HepG2 (cell line): ENCODE measurements around the gene DHRS9. TPM values are rescaled to one million over a fixed set of nuclear protein-coding genes. Genes with fewer than 3 reads are reported as not detected.

Experiments used
- ATAC-seq: fragments of 200-7000 bp; cut with Tn5 transposase; 3 replicates; pipeline ENCODE4 v1.9.1; 2020; ENCODE audit warnings: mild to moderate bottlenecking, moderate library complexity
- BruUV-seq: library from RNA; stranded (reverse); fragments of 400-500 nt; replicated peaks from 2 replicates; lab custom pipeline; 2021; lab: Mats Ljungman, UMichigan
- CTCF ChIA-PET: fragments of 300-600 bp; formaldehyde crosslinking; extraction: SDS; loops from one replicate; lab custom pipeline; 2021; ENCODE audit warnings: low total read pairs, inconsistent platforms, low intra/inter-chr PET ratio; lab: Yijun Ruan, JAX
- POLR2A ChIA-PET: fragments of 350-600 bp; sonication (Branson Sonifier 250); formaldehyde crosslinking; loops from one replicate; lab custom pipeline; 2020; ENCODE audit warnings: antibody characterized with exemption, inconsistent platforms; lab: Yijun Ruan, JAX
- DNase-seq: peaks from one replicate; pipeline ENCODE4 v3.0.0-alpha.2; 2015; ENCODE audit warnings: low spot score
- FAIRE-seq: peaks from 3 replicates; lab custom pipeline; 2011; peaks lifted over from hg19 to GRCh38; lab: Jason Lieb, UNC
- H2AFZ ChIP-seq: one replicate; pipeline ENCODE4 v1.6.1; 2011; ENCODE audit warnings: low read length, inconsistent platforms
- H3K27ac ChIP-seq: fragments of 300-600 bp; 3 replicates; pipeline ENCODE4 v1.8.0; 2011; ENCODE audit warnings: mixed run types, mild to moderate bottlenecking, mixed read lengths, low read length, inconsistent platforms; ENCODE audit not compliant: insufficient read depth; ENCODE audit errors: extremely low read length
- H3K27me3 ChIP-seq, 2 experiments: fragments of 200-600 bp in 1 of 2; 2 replicates in 1 of 2; 3 replicates in 1 of 2; pipeline versions ENCODE4 v1.6.0 to v1.8.0; 2011; ENCODE audit warnings: low read length in 2 of 2, mild to moderate bottlenecking in 2 of 2, moderate library complexity in 2 of 2, inconsistent platforms in 1 of 2; ENCODE audit not compliant: insufficient read depth in 2 of 2, control insufficient read depth in 1 of 2
- H3K36me3 ChIP-seq, 2 experiments: fragments of 200-600 bp in 1 of 2; replicated peaks in 1 of 2; 2 replicates in 1 of 2; 3 replicates in 1 of 2; pipeline versions ENCODE4 v1.5.1 to v1.8.0; 2011; ENCODE audit warnings: low read length in 2 of 2, inconsistent platforms in 1 of 2; ENCODE audit not compliant: insufficient read depth in 2 of 2, control insufficient read depth in 1 of 2
- H3K4me1 ChIP-seq: 2 replicates; pipeline ENCODE4 v1.5.1; 2012; ENCODE audit warnings: low read length, inconsistent platforms; ENCODE audit not compliant: insufficient read depth
- H3K4me2 ChIP-seq: 2 replicates; pipeline ENCODE4 v1.6.0; 2011; ENCODE audit warnings: low read depth, low read length, inconsistent platforms
- H3K4me3 ChIP-seq, 3 experiments: fragments of 200-600 bp in 1 of 3; sonication (generic), shearing (Covaris generic) in 1 of 3; replicated peaks in 1 of 3; 2 replicates each; pipeline ENCODE4 v1.5.1; 2011 to 2016; ENCODE audit warnings: low read length in 3 of 3, inconsistent platforms in 2 of 3, low read depth in 2 of 3, mild to moderate bottlenecking in 2 of 3, control low read depth in 1 of 3, mixed read lengths in 1 of 3; ENCODE audit not compliant: insufficient read depth in 1 of 3
- H3K79me2 ChIP-seq: one replicate; pipeline ENCODE4 v1.6.1; 2011; ENCODE audit warnings: low read length, inconsistent platforms; ENCODE audit not compliant: insufficient read depth
- H3K9ac ChIP-seq: 2 replicates; pipeline ENCODE4 v1.6.0; 2011; ENCODE audit warnings: mild to moderate bottlenecking, low read depth, low read length, inconsistent platforms; ENCODE audit not compliant: insufficient read depth
- H3K9me3 ChIP-seq: 2 replicates; pipeline ENCODE4 v1.5.1; 2012; ENCODE audit warnings: mild to moderate bottlenecking, low read length
- H4K20me1 ChIP-seq: 2 replicates; pipeline ENCODE4 v1.6.0; 2011; ENCODE audit warnings: inconsistent platforms, mild to moderate bottlenecking, low read length, moderate library complexity; ENCODE audit not compliant: insufficient read depth
- ATF2 ChIP-seq: sonication (generic); formaldehyde crosslinking; IDR thresholded peaks from 2 replicates; pipeline ENCODE4 v1.4.0; 2020; ENCODE audit warnings: missing genetic modification reagents
- ATF7 ChIP-seq, 2 experiments: fragments of 450-650 bp in 1 of 2; sonication (generic) in 1 of 2; formaldehyde crosslinking in 1 of 2; IDR thresholded peaks; 2 replicates each; pipeline versions ENCODE4 v1.4.0 to v1.6.1; 2016 to 2020; ENCODE audit warnings: antibody characterized with exemption in 1 of 2, mild to moderate bottlenecking in 1 of 2, missing genetic modification reagents in 1 of 2
- NFIB ChIP-seq: sonication (generic); formaldehyde crosslinking; IDR thresholded peaks from 2 replicates; pipeline ENCODE4 v1.9.0; 2021; ENCODE audit warnings: missing genetic modification reagents, mild to moderate bottlenecking, borderline replicate concordance
- POLR2A ChIP-seq, 2 experiments: IDR thresholded peaks; 2 replicates each; pipeline ENCODE4 v1.6.1; 2011; ENCODE audit warnings: low read depth in 2 of 2, low read length in 2 of 2, mild to moderate bottlenecking in 1 of 2, moderate library complexity in 1 of 2; ENCODE audit not compliant: insufficient read depth in 1 of 2
- YY1 ChIP-seq: IDR thresholded peaks from 2 replicates; pipeline ENCODE4 v1.6.1; 2011; ENCODE audit warnings: low read length, low read depth, moderate library complexity, mild to moderate bottlenecking; ENCODE audit not compliant: insufficient read depth, insufficient replicate concordance
- ZNF275 ChIP-seq: sonication (generic); formaldehyde crosslinking; IDR thresholded peaks from 2 replicates; pipeline ENCODE4 v1.8.0; 2022; ENCODE audit warnings: missing genetic modification reagents, mild to moderate bottlenecking, inconsistent platforms, borderline replicate concordance
- ZNF543 ChIP-seq: sonication (generic); formaldehyde crosslinking; IDR thresholded peaks from 2 replicates; pipeline ENCODE4 v1.4.0; 2020; ENCODE audit warnings: mild to moderate bottlenecking, missing genetic modification reagents
- WGBS: methylation state at CpG from one replicate; pipeline ENCODE4 v1.1.6; 2017; ENCODE audit warnings: low lambda C conversion rate; 5-methylcytosine and 5-hydroxymethylcytosine counted together
- in situ Hi-C: cut with HindIII; loops from 2 replicates; pipeline ENCODE4 v1.10.0; 2017; ENCODE audit warnings: low pct_unique_long_range_greater_than_20kb; ENCODE audit not compliant: extremely low pct_ligation_motif_present
- intact Hi-C: fragments of 100-400 bp; cut with micrococcal nuclease; formaldehyde crosslinking; loops from one replicate; pipeline ENCODE4 v1.10.0; 2022; ENCODE audit not compliant: unreplicated experiment
- polyA plus RNA-seq, 8 experiments: library from polyadenylated mRNA; depleted of rRNA in 3 of 8; stranded (reverse) in 7 of 8; unstranded in 1 of 8; fragments of >200 nt; fragmentation: Illumina TruSeq in 4 of 8; extraction: Trizol in 4 of 8; gene quantifications; 2 replicates each; pipeline versions ENCODE4 v1.2.1 to v1.2.3, GENCODE V29; 2011 to 2016; ENCODE audit warnings: low read depth in 4 of 8, missing spikeins in 1 of 8, mixed read lengths in 1 of 8; ENCODE audit not compliant: insufficient read depth in 1 of 8
- total RNA-seq, 5 experiments: library from RNA; depleted of rRNA; stranded (reverse); fragments of >200 nt; fragmentation: Illumina TruSeq; extraction: Trizol; gene quantifications; 2 replicates each; pipeline ENCODE4 v1.2.3, GENCODE V29; 2016; ENCODE audit warnings: low read depth in 1 of 5
- TF ChIP-seq, protein P1 (sequence below): sonication (generic); formaldehyde crosslinking; IDR thresholded peaks from 2 replicates; pipeline ENCODE4 v1.9.0; 2022; ENCODE audit warnings: low read depth, missing genetic modification reagents

Gene DHRS9
- total and polyA plus RNA-seq, 2 of the 13 experiments (the other 11 are each of a cell fraction or from before 2014, with no cell fraction given) = not detected

GRCh38 chr2:169105476-169105875 is 36.1 kb downstream of the DHRS9 start:
- no peaks in the 10 kb centered on the region for H3K36me3 ChIP-seq
- no peaks in the 10 kb centered on the region for H4K20me1 ChIP-seq
- no peak overlapping the region for H3K4me2 ChIP-seq
- H3K9ac ChIP-seq = no peak overlapping the region
- BruUV-seq = no TSS peak
- intact Hi-C loops (loop anchor here (5.0 kb wide), 1 partner anchor 172 kb away; no protein-coding TSS in a partner anchor), in situ Hi-C loops (loop anchor here (5.0 kb wide), 2 partner anchors 37 to 292 kb away; no protein-coding TSS in a partner anchor)
- WGBS = 9% methylated on average over 1 of the region's 1 CpG
- no peaks in the 10 kb centered on the region for H3K4me1 ChIP-seq
- TF ChIP-seq ZNF275 (CRISPR knock-in tag) (no peak), POLR2A (IDR thresholded peaks at IDR 0.05; ENCODE audit: insufficient read depth in 1 of 2, low read depth in 2 of 2, low read length in 2 of 2) (no peak), ZNF543 (CRISPR knock-in tag) (no peak), NFIB (CRISPR knock-in tag) (no peak), ATF7 (IDR thresholded peaks at IDR 0.05) (peak; percentile 39; the same call in 1 of the 2 replicates), ATF7 (CRISPR knock-in tag; IDR thresholded peaks at IDR 0.05) (no peak), YY1 (no peak), ATF2 (no peak)
- TF ChIP-seq, protein P1, sequence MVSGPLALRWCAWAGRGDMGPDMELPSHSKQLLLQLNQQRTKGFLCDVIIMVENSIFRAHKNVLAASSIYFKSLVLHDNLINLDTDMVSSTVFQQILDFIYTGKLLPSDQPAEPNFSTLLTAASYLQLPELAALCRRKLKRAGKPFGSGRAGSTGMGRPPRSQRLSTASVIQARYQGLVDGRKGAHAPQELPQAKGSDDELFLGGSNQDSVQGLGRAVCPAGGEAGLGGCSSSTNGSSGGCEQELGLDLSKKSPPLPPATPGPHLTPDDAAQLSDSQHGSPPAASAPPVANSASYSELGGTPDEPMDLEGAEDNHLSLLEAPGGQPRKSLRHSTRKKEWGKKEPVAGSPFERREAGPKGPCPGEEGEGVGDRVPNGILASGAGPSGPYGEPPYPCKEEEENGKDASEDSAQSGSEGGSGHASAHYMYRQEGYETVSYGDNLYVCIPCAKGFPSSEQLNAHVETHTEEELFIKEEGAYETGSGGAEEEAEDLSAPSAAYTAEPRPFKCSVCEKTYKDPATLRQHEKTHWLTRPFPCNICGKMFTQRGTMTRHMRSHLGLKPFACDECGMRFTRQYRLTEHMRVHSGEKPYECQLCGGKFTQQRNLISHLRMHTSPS (CRISPR knock-in tag) = no peak
- peaks cover 0 to 10% of the 10 kb centered on the region in 2 experiments; a peak in 3 of 5 replicates for H3K27me3 ChIP-seq
- ATAC-seq = no peak
- no peak overlapping the region for H3K4me3 ChIP-seq
- ChIA-PET POLR2A (no interaction called here), CTCF (no interaction called here)
- H2AFZ ChIP-seq = no peak overlapping the region
- H3K27ac ChIP-seq = no peak overlapping the region
- DNase-seq = no peak
- H3K9me3 ChIP-seq = no peaks in the 10 kb centered on the region
- H3K79me2 ChIP-seq = no peaks in the 10 kb centered on the region
- FAIRE-seq = no peak
